Lower lobe of right lung (tissue), 2 donors: Measurements from ENCODE around the gene ATG14. TPM values are rescaled to one million over a fixed set of nuclear protein-coding genes. Genes with fewer than 3 reads are reported as not detected.

Experiments used
- ATAC-seq, 2 donors: fragments of 200-7000 bp; cut with Tn5 transposase; one replicate each; pipeline ENCODE4 v1.9.1; 2020 to 2022; ENCODE audit warnings: mild to moderate bottlenecking in 2 of 2, moderate library complexity in 2 of 2
- DNase-seq: peaks from one replicate; pipeline ENCODE4 v3.0.0-alpha.2; 2020
- H3K27ac ChIP-seq: fragments of 200-600 bp; one replicate; pipeline ENCODE4 v1.8.0; 2022
- H3K27me3 ChIP-seq: fragments of 200-600 bp; one replicate; pipeline ENCODE4 v1.8.0; 2022; ENCODE audit warnings: low read depth
- H3K36me3 ChIP-seq: fragments of 200-600 bp; one replicate; pipeline ENCODE4 v1.8.0; 2022; ENCODE audit warnings: mild to moderate bottlenecking
- H3K4me1 ChIP-seq: fragments of 200-600 bp; one replicate; pipeline ENCODE4 v1.8.0; 2022
- H3K4me3 ChIP-seq: fragments of 200-600 bp; one replicate; pipeline ENCODE4 v1.8.0; 2022; ENCODE audit warnings: mild to moderate bottlenecking
- H3K9me3 ChIP-seq: fragments of 200-600 bp; one replicate; pipeline ENCODE4 v1.8.0; 2022
- intact Hi-C: fragments of 100-400 bp; cut with DNase I; formaldehyde crosslinking; loops from one replicate; pipeline ENCODE4 v1.11.0; 2022
- total RNA-seq: library from RNA; stranded (reverse); fragmentation: NEBNext Ultra II Directional; extraction: Animal tissue kit (Norgen Biotek cat#: 25700); gene quantifications from one replicate; pipeline ENCODE4 v1.2.1, GENCODE V29; 2021
- TF ChIP-seq, protein P1 (sequence below): fragments of 200-600 bp; IDR thresholded peaks from one replicate; pipeline ENCODE4 v1.8.0; 2022; ENCODE audit warnings: antibody characterized with exemption, mild to moderate bottlenecking
- donor health status: DM: no; HTN: yes; CAD: no; lungs with severe emphysema.

Gene ATG14
- total RNA-seq, 1 donor from 2014 or later = 9.8 TPM

DNA sequence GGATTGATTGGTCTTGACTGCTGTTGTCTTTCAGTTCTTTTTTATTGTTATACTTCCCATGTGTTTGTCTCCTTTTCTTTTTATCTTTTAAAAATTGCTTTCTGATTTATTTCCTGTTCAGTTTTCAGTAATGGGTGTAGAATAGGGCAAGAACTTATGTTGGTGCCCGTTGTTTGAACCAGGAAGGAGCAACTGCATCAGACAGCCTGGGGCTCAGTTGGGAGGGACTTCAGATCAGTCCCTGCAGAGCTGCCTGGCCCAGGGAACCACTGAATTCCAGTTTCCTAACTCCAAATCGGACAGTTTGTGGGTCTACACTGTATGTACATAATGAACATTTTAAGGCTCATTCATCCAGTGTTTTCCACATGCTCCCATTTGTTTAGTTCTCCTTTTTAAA is 75.5 kb downstream of the ATG14 start:
- peak; percentile 29 to 40 for ATAC-seq

DNA sequence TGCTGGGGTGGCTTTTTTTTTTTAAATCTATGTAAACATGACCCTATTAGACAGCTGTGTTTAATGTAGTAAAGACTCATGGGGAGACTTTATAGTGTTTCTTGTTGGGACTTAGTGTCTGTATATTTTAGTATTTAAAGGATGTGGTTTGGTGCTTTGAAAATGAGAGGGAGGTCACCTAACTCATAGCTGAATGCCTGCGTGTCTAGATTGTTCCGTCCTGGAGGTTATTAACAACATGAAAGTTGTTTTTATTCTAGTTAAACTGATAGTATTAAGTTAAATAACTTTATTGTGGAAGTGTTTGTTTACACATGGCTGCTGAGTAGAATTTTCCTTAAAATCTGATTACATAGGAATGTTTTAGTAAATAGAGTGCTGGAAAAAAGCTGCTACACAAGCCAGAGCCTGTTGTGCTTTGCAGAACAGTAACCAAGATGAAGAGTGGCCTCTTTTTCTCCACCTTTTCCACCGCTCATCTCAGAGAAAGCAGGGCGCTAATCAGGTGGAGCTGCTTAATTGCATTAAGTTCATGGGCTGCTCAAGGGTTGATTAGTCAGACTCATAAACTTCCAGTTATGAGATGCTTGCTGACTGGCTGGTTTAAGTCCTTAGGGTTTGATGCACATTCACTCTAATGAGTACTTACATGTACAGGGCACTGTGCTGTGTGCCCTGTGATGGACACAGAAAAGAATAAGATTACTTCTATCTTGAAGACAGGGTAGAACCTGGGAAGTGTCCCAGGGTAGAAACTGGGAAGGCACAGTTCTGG is 77.7 kb downstream of the ATG14 start:
- peaks cover 70% of the 10 kb centered on the region for H3K4me1 ChIP-seq
- no peak for DNase-seq
- H3K27ac ChIP-seq = peak overlapping the region; percentile 53
- intact Hi-C loops = no loop called here
- ATAC-seq = peak in 1 of 2 donors; percentile 31
- TF ChIP-seq, protein P1, sequence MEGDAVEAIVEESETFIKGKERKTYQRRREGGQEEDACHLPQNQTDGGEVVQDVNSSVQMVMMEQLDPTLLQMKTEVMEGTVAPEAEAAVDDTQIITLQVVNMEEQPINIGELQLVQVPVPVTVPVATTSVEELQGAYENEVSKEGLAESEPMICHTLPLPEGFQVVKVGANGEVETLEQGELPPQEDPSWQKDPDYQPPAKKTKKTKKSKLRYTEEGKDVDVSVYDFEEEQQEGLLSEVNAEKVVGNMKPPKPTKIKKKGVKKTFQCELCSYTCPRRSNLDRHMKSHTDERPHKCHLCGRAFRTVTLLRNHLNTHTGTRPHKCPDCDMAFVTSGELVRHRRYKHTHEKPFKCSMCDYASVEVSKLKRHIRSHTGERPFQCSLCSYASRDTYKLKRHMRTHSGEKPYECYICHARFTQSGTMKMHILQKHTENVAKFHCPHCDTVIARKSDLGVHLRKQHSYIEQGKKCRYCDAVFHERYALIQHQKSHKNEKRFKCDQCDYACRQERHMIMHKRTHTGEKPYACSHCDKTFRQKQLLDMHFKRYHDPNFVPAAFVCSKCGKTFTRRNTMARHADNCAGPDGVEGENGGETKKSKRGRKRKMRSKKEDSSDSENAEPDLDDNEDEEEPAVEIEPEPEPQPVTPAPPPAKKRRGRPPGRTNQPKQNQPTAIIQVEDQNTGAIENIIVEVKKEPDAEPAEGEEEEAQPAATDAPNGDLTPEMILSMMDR = no peak
- H3K27me3 ChIP-seq = no peaks in the 10 kb centered on the region
- no peaks in the 10 kb centered on the region for H3K36me3 ChIP-seq
- H3K9me3 ChIP-seq = no peaks in the 10 kb centered on the region
- H3K4me3 ChIP-seq = no peak overlapping the region

More for the DNA sequence above, 75.5 kb downstream of the ATG14 start:
- no peak for DNase-seq
- no peak overlapping the region for H3K4me3 ChIP-seq
- H3K4me1 ChIP-seq = peaks cover 52% of the 10 kb centered on the region
- no peaks in the 10 kb centered on the region for H3K9me3 ChIP-seq
- TF ChIP-seq, protein P1 = no peak
- no peaks in the 10 kb centered on the region for H3K36me3 ChIP-seq
- H3K27me3 ChIP-seq = no peaks in the 10 kb centered on the region
- no peak overlapping the region for H3K27ac ChIP-seq
- intact Hi-C loops = no loop called here

DNA sequence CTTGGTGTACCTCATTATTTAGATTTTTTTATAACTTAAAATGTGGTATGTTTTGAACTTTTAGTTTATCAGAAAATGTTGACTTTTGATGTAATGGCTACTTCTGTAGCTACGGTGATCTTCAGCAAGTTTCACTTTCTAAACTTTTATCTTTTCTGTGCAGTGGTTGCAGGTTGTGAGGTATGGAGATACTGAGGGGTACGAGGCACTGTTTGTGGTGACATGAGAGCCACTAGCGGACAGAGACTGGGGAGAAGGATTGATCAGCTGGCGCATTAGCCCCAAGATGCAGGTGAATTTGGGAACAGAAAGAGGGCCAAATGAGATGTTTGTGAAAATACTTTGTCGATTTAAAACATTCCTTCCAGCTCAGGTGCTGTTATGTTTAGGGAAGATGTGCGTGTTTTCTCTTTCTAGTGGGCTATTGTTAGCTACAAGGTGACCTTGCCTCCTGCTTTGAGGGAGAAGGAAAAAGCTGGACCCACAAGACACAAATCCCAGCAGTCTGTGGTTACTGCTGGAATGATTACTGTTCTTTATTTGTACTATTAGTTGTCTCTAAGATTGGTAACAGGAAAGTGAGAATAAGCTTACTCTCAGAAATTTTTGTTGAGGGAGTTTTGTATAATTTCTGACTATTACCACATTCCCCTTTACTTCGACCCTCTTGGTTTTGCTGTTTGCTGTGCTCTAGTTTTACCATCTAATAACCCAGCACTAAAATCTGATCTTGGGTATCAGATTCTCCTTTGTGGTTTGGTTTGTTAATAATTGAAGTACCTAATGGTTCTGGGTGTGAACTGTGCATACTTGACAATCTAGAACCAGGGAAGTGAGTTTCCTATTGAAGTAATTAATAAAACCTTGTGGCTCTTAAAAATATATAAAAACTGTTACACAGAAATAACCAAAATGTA is 78.7 kb downstream of the ATG14 start:
- Histone ChIP-seq H3K27ac (peak overlapping the region; percentile 34), H3K4me1 (peaks cover 70% of the 10 kb centered on the region), H3K9me3 (no peaks in the 10 kb centered on the region), H3K27me3 (no peaks in the 10 kb centered on the region), H3K36me3 (no peaks in the 10 kb centered on the region), H3K4me3 (peak overlapping the region; percentile 4)
- ATAC-seq (no peak), DNase-seq (no peak)
- intact Hi-C loops = no loop called here
- TF ChIP-seq, protein P1 = no peak

DNA sequence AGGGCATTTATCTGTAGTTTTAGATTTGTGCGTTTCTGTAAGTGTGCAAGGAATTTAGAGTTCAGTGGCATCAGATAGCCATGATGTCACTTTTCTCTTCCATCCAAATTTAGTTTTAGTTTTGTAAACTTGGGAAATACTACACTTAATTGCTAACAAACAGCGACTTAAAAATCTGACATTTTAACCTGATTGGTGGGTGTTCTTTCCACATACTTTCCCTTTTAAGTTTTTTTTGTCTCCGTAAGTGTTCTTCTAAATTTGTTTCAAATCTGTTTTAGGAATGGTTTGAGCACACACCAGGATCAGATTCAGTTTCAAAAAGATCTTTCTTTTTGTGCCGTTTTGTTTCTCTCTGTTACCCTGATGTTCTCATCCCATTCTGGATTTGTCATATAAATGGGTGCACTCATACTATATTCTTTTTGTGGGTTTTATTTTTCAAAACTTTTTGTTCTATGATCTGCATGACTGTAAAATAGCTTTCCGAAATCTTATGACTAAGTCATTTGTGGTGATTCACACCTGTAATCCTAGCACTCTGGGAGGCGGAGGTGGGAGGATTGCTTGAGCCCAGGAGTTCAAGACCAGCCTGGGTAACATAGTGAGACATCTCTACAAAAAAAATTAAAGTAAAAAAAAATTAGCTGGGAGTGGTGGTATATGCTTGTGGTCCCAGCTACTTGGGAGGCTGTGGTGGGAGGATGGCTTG is 81.5 kb downstream of the ATG14 start:
- no peak overlapping the region for H3K4me3 ChIP-seq
- H3K9me3 ChIP-seq = no peaks in the 10 kb centered on the region
- no peaks in the 10 kb centered on the region for H3K36me3 ChIP-seq
- intact Hi-C loops = no loop called here
- no peak for ATAC-seq
- no peak for DNase-seq
- peaks cover 47% of the 10 kb centered on the region for H3K4me1 ChIP-seq
- no peaks in the 10 kb centered on the region for H3K27me3 ChIP-seq
- H3K27ac ChIP-seq = no peak overlapping the region
- TF ChIP-seq, protein P1 = no peak

DNA sequence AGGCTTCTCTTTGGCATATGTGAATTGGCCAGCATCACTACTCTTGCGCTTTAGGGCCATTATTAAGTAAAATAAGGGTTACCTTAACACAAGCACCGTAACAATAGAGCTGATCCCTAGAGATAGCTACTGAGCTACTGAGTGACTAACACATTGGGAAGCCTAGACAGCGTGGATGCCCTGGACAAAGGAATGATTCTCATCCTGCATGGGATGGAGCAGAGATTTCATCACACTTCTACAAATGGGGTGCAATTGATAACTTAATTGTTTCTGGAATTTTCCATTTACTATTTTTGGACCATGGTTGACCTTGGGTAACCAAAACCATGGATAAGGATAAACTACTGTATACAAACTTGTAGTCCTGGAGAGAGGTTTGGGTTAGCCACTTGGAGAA is 83.3 kb downstream of the ATG14 start:
- no peak overlapping the region for H3K4me3 ChIP-seq
- no peaks in the 10 kb centered on the region for H3K36me3 ChIP-seq
- H3K27me3 ChIP-seq = no peaks in the 10 kb centered on the region
- no peak for DNase-seq
- H3K27ac ChIP-seq = no peak overlapping the region
- H3K9me3 ChIP-seq = no peaks in the 10 kb centered on the region
- TF ChIP-seq, protein P1 = no peak
- ATAC-seq = no peak
- peaks cover 29% of the 10 kb centered on the region for H3K4me1 ChIP-seq
- intact Hi-C loops = no loop called here
